GM18507 (cell line): Measurements from ENCODE around the gene FGF9.

ENCODE experiments used
- DNase-seq: peaks from one replicate; pipeline ENCODE4 v3.0.0; 2011; ENCODE audit warnings: low read depth; ENCODE audit not compliant: insufficient read length; ENCODE audit errors: extremely low spot score
- FAIRE-seq: peaks from 2 replicates; lab custom pipeline; 2011; peaks lifted over from hg19 to GRCh38; lab: Jason Lieb, UNC

FGF9 gene

DNA sequence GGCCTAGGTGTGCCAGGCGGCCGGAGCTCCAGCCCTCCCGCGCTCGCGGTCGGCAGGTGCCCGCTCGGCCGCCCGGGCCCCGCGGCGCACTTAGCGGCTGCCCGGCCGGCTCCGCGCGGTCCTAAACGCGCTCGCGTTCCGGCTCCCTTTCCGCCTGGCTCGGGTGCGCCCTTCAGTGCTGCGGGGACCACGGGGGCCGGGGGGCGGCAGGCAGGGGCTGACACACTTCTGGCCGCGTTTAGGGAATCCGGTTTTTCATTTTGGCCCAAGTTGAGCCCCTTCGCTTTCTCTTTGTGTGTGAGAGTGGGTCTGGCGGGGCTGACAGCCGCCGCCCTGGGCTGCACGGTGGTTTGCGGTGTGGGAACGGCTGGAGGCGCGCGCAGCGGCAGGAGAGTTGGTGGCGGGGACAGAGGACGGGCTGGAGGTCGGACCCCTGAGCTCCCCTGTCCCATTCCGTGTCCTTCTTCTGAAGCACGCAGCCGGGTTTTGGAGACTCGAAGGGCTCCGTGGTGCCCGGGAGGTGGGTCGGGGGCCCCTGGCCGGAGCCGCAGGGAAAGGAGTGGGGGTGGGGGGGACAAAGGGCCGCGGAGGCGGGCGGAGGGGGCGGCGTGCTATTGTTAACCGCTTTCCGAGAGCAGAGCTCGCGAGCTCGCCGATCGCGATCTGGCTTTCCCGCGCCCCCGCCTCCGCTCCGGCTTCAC lies 3.1 kb downstream of the FGF9 start:
- DNase-seq, result peak; percentile 48
- FAIRE-seq, result peak; percentile 5

DNA sequence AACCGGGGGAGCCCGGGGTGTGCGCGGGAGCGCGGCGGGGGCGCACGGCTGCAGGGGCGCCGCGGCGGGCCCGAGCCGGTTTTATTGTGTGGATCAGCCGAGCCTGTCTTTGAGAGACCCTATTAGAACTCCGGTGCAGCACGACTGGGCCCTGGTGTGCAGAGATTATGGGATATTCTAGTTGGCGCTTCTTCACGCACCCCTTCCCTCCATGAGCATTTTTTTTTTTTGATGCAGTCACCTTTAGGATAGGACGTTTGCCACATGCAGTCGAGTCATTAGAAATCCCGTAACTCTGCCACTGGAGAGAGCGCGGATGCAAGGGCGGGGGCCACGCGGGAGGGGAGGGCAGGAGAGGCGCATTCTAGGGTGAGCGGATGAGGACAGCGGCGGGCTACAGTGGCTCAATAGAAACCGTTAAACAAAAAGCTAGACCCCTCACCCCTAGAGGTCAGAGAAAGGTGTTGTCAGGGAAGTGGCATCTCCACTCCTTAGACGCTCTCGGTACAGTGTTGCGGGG lies 3.7 kb downstream of the FGF9 start:
- DNase-seq (no peak), FAIRE-seq (no peak)

DNA sequence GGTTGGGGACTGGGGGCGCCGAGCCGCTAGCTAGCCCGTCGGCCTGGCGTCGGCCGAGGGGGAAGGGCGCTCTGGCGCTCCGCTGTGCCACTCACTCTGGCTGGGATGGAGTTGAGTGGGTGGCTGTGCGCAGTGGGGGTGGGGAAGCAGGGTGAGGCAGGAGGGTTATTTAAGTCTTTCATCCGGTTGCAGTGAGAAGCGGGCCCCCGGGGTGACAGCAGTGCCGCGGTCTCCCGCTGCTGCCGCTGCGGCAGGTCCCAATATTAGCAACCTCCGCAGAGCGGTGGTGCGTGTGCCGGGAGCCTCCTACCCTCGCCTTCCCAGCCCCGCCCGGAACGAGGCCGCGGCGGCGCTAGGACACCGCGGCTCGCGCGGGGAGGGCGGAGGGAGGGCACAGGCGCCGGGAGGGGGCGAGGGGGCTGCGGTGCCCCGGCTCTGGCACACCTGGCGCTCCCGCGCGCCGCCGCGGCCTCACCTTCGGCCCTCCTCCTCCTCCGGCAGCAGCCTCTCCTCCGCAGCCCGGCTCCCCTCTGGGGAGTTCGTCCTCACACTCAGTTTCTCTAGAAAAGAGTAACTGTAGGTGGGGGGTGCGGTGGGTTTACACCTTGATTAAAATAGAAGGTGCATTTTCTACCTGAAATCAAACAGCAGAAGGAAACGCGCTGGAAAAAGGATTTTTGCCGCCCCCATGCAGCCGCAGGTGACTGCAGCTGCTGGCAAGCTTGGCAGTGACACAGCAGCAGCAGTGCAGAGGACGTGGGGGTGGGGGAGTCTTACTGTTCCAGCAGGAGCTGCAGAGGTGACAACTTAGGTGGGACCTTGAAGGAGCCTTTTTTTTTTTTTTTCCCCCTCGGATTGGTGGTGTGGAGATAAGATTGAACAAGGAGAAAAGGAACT lies 4.5 kb downstream of the FGF9 start:
- no peak for DNase-seq
- FAIRE-seq, result no peak

DNA sequence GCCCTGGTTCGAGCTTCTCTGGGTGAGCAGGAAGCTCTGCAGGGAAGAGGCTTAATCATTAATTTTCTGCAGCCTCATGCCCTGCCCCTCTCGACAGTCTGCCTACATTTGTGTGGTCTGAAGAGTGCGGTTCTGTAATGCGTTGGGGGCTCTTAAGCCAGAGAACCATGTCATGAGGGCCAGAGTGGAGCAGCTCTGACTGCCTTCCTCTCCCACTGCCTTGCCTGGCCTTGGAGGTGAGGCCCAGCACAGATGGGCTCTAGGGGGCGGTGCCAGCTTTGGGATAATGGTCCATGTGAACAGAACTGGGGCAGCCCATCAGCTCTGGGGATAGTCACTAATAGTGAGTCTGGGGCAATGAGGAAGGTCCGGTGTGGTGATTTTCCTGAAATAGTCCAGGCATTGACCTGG lies 5.7 kb downstream of the FGF9 start:
- FAIRE-seq (no peak), DNase-seq (no peak)

DNA sequence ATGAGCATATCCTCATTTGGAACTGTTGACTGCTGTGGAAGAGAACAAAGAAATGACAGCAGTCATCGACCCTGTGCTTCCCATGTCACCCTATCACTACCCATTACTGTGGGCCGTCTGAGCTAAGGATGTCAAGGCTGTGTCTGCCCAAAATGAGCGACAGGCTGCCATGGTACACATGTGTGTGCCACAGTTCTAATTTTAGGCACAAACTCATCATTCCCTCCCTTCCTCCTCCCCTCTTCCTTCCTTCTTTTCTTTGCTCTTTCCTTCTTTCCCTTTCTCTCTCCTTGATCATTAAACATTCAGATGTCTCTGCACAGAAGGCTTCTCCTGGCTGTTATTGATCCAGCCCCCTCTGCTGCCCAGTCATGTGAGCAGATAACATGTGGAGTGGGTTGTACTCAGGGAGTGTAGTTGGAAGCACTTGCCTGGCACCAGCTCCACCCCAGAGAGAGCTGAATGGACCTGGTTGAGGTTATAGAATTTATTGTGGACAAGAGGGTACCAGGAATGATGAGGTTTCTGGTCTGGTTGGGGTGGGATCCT lies 6.3 kb downstream of the FGF9 start:
- no peak for DNase-seq

DNA sequence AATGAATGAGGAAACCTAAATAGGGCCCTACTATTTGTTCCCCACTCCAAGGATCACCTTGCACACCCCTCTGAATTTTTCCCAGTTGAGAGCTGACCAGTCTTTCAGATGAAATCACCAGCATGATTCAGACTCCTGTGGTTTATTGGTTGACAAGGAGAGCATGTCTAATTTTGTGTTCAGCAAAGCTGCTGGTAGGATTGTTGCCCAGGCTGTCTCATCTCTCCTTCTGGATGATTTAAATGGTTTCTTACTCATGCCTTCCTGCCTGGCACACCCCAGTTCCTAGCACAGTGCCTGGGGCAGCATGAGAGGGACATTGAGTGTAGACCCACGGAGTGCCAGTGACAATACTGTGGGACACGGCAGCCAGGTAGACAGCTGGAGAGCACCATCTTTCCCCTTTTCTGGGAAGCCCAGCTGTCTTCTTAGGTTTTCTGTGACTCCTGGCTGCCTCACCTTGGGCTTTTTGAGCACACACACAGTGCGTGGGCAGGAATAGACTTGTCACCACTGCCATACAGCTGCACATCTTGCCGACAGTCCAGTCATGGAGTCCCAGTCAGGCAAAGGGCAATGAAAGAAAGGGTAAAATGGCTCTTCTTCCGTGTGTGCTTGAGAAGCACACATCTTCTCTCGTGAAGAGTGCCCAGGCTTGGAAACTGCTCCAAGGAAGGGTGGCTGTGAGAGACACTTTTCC lies 12.3 kb downstream of the FGF9 start:
- no peak for DNase-seq
- no peak for FAIRE-seq

More for the DNA sequence above, 6.3 kb downstream of the FGF9 start:
- FAIRE-seq, result no peak

DNA sequence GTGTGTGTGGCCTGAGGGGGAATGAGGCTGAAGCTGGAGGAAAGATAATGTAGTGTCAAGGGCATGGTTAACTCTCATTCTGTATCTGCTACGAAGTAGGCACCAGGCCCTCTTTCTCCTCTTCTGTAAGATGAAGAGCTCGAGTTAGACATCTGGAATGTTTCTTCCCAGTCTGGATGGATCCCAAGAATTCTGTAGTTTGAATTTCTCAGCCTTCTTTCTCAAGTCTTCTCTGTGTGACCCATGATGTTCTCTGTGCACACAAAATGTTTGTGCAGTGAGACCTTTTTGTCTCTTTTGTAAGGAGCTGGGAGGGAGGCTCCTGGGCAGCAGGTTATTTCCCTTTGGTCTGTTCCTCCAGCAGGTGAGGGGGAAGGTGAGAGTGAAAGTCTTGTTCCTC lies 13.7 kb downstream of the FGF9 start:
- FAIRE-seq (no peak), DNase-seq (no peak)

DNA sequence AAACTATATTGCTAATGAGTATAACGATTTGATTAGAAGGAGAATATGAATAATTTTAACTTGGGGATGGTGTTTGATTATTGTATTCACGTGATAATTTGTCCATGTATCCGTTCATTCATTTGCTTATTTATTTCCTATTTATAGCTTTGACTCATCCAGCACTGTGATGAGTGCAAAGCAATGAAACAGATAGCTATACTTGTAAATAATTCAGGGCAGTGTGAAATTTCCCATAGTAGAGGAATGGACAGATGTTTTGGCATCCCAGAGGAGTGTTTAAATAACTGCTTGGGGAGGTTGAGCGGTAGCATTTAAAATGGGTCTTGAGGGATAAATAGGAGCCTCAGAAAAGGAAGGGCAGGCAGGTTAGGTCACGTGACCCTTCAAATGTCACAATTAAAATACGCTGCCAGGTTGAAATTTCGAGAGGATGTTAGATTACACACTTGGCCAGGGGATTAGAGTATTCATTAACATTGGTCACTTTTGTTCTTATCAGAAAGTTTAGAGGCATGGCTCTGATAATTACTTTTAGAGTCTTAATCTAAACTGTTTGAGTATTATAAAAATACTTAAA lies 14.7 kb downstream of the FGF9 start:
- DNase-seq (no peak), FAIRE-seq (no peak)

DNA sequence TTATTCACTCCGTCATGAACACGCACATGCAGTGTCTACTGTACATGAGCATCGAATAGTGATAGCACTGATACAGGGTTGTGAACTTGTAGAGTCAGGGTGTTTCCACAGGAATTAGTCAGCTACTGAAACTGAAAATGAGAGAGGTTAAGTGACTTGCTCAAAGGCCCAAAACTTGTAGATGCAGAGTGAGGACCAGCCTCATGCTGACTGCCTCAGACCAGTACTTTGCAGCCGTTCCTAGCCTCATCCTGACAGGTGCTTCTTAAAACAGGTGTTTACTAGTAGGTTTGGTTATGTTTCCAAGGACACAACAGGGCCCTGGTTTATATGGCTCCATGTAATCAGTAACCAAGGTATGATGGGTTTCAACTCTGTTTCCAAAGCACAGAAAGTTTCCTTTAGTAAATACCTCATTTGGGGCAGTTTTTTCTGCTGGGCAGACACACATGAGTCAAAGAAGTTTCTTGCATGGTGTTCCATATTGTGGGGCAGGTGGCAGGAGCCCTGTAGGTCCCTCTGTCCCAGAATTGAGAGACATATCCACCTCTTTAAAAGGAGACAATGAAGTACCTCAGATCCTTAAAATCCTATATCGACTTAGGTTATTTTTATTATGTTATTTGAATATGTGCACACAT lies 16.0 kb downstream of the FGF9 start:
- FAIRE-seq (peak; percentile 89), DNase-seq (no peak)

DNA sequence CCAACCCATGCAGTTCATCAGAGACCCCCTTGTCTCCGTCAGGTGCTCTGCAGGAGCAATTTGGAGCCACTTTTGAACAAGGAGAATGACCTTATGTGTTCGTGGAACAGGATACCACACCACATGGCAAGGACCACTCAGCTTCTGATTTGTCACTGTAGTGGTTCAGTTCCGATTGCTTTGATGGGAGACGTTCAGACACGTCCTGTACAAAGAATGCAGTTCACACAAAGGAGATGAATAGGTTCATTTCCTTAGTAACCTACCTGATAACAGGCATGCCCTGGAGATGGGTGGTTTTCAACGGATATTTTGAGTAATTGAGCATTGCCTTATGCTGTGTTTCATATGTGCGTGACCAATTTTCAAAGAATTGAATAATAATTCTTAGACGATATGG lies 17.2 kb downstream of the FGF9 start:
- DNase-seq (no peak), FAIRE-seq (no peak)

DNA sequence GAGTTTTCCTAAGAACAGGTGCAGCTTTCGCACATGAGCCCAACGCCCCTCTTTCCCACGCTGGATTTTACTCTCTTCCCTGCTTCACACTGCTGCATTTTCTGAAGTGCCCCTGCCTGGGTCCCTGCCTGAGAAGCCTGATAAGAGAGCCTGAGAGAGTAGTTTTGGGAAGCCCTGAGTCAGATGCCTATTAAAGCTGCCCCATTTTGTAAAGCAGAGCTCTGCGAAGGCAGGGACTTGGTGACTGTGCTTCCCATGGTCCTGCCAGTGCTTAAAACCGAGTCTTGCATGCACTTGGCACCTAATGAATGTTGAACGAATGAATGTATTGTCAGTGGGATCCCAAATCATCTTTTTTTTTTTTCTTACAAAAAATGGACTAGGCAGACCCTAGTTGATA lies 18.2 kb downstream of the FGF9 start:
- DNase-seq (no peak), FAIRE-seq (no peak)

DNA sequence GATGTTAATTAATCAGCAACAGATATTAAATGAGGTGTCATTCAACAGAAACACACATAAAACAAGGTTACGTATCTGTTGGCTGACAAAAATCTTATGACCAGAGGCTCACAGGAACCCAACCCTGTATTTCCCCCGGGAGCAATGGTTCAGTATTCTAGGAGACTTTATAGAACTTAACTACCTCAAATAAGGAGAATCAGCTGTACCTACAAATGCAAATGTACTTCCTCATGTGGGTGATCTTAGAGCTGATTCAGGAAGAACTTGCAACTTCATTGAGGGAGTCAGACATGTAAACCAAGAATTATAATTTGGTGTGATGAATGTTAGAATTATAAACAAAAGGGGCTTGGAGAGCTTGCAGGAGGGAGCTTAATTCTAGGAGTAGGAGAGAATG lies 20.1 kb downstream of the FGF9 start:
- DNase-seq, result no peak
- no peak for FAIRE-seq

DNA sequence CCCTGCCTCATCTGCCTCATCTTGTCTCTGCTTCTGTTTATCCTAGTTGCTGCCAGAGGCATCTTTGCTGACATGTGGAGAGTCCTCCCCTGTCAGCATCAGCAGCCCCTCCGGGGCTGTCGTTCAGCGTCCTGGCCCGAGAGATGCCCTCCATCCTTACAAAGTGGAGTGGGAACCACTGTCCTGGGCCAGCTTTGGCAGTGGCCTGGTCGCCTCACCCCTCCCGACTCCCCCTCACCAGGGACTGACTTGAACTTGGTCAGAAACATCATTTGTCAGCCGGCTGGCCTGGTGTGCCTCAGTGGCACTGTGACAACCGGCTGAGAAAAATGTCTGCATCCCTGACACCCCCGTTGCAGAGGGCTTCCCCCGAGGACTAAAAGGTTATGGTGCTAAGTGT lies 20.6 kb downstream of the FGF9 start:
- DNase-seq (no peak), FAIRE-seq (no peak)

DNA sequence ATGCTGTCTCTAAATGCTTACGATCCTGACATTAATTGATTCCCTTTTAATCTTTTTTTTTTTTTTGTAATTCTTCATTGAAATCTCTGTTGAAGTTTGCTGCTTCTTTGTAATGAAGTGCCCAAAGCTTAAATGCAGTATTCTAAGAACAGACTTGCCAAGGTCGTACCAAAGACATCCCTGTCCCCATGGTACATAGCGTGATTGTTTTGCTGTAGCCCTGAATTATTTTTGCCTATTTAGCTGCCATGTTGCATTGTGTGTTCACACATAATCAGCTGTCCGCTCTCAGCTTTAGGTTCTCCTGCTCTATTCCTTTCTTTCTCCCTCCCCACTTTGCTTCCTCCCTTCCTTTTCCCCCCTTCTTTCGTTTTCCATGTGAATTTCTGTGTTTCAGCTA lies 21.1 kb downstream of the FGF9 start:
- DNase-seq, result no peak

DNA sequence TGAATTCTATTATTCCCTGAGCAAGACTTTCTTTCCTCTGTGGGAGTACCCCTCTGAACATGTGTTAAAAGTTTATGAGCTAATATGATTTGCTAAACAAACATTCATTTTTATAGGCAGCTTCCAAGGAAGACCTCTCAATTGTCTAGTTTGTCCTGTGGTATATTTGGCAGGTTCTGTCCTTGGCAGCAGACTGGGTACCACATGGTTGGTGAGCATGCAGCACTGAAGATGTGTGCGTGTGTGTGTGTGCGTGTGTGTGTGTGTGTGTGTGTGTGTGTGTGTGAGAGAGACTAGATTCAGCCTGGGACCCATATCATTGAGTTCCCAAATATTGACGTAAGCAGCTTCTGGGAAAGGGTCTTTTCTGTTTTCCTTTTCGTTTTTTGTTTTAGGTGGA lies 24.0 kb downstream of the FGF9 start:
- FAIRE-seq (no peak), DNase-seq (no peak)

More for the DNA sequence above, 21.1 kb downstream of the FGF9 start:
- no peak for FAIRE-seq

DNA sequence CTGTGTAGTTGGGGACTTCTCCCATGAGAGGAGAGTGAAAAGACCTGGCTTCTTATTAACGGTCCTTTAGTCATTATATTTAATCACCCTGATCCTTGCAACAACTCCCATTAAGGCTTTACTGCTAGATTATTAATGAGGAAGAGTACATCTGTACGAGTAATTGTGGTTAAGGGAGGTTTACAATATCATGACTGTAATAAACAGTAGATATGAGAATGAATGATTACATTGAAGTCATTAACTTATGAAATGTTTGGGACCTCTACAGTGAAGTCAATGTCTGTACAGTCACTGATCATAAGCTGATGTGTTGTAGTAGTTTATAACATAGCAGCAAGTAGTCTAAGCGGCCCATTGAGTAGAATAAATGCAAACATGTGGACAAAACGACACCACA lies 24.7 kb downstream of the FGF9 start:
- no peak for DNase-seq
- no peak for FAIRE-seq

DNA sequence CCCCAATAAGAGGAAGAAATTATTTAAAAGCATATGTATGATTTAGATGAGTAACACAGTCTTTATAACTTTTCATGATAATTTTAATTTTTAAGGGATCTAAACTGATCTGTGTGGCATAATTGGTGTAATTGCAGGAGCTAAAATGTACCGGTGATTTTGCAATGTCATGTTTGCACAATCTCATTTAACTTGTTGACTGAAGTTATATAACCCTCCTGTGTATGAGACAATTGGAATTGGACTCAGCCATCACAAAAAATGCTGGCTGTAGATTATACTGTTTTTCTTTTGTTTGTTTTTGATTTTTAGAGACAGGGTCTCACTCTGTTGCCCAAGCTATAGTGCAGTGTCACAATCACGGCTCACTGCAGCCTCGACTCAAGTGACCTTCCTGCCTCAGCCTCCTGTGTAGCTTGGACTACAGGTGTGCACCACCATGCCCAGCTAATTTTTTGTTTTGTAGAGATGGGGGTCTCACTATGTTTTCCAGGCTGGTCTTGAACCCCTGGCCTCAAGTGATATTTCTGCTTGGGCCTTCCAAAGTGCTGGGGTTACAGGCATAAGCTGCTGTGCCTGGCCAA lies 26.1 kb downstream of the FGF9 start:
- DNase-seq (no peak), FAIRE-seq (no peak)

DNA sequence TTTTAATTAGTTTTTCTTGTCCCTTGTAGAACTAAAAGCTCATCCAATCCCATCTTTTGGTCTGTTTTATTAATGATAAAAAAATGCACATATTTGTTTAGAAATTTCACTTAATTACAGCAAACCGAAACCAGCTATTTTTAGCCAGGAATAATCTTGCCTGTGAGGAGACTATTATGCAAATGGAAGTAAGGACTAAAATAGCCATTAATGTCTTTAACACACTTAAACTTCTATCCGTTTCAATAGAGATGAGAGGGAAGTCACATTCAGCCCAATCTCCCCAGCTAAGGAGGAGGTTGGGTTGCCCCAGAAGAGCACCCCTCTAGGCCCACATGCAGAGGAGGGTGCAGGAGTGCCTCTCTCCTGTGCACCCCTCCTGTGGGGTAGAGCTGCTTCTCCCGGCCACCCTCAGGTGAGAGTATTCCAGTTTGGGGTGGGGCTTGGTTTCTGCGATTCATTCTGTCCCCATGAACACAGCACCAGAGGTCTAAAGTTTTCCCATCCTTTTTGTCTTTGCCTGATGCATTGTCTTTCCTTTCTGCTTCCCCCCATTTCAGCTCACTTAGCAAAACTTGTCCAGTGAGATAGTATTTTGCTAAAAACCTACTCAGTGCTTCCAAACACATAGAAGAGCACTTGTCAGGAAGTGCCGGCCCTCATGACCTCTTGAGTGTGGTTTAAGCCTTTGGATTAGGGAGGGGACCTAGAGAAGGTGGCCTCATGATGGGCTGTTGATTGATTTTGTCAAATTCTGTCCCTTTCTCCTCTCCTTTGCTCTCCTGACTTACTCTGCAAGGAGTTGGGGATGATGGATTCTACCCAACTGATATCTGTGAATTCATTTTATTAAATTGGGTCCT lies 28.2 kb downstream of the FGF9 start:
- FAIRE-seq (no peak), DNase-seq (no peak)
